Bronchial epithelial cell (primary cell): ENCODE results near the gene LRIF1. TPM values are rescaled to one million over a fixed set of nuclear protein-coding genes. Genes with fewer than 3 reads are reported as not detected.
A peak's percentile ranks its signal among the peaks of the same experiment; 100 is the strongest.
"Not testable (repeated sequence)": the region's sequence is repeated elsewhere in the genome, so short reads cannot be mapped to it uniquely, and the experiment has no call there.

Experiments
- DNase-seq: peaks from one replicate; pipeline ENCODE4 v3.0.0-alpha.2; 2010; ENCODE audit warnings: low read depth
- FAIRE-seq: peaks from 2 replicates; lab custom pipeline; 2011; peaks lifted over from hg19 to GRCh38; lab: Jason Lieb, UNC
- H3K27me3 ChIP-seq: 2 replicates; pipeline ENCODE4 v1.5.1; 2011; ENCODE audit warnings: low read length; ENCODE audit not compliant: control insufficient read depth, insufficient read depth
- H3K36me3 ChIP-seq: 2 replicates; pipeline ENCODE4 v1.5.1; 2011; ENCODE audit warnings: low read length; ENCODE audit not compliant: control insufficient read depth, insufficient read depth
- H3K4me3 ChIP-seq: 2 replicates; pipeline ENCODE4 v1.5.1; 2011; ENCODE audit warnings: mild to moderate bottlenecking, low read depth, low read length, control low read depth
- total RNA-seq: library from RNA; depleted of rRNA; stranded (reverse); fragments of >200 nt; gene quantifications from 2 replicates; pipeline ENCODE4 v1.2.1, GENCODE V29; 2014
- TF ChIP-seq, protein P1 (sequence below): IDR thresholded peaks from 2 replicates; pipeline ENCODE4 v1.5.1; 2011; ENCODE audit warnings: mild to moderate bottlenecking, moderate library complexity, low read length, control low read depth, inconsistent platforms; ENCODE audit not compliant: insufficient read depth, severe bottlenecking

LRIF1 gene, protein sequence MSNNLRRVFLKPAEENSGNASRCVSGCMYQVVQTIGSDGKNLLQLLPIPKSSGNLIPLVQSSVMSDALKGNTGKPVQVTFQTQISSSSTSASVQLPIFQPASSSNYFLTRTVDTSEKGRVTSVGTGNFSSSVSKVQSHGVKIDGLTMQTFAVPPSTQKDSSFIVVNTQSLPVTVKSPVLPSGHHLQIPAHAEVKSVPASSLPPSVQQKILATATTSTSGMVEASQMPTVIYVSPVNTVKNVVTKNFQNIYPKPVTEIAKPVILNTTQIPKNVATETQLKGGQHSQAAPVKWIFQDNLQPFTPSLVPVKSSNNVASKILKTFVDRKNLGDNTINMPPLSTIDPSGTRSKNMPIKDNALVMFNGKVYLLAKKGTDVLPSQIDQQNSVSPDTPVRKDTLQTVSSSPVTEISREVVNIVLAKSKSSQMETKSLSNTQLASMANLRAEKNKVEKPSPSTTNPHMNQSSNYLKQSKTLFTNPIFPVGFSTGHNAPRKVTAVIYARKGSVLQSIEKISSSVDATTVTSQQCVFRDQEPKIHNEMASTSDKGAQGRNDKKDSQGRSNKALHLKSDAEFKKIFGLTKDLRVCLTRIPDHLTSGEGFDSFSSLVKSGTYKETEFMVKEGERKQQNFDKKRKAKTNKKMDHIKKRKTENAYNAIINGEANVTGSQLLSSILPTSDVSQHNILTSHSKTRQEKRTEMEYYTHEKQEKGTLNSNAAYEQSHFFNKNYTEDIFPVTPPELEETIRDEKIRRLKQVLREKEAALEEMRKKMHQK
- total RNA-seq = 12.1 and 14.1 TPM in 2 replicates

GRCh38 chr1:110963691-110964454, at the start of gene LRIF1:
TSS of gene LRIF1 (minus strand) at chr1:110963922. CDS start at chr1:110963688, 234 bp downstream.
- H3K27me3 ChIP-seq = no peaks in the 10 kb centered on the region
- DNase-seq (peak; percentile 99), FAIRE-seq (peak; percentile 80)
- TF ChIP-seq, protein P1, sequence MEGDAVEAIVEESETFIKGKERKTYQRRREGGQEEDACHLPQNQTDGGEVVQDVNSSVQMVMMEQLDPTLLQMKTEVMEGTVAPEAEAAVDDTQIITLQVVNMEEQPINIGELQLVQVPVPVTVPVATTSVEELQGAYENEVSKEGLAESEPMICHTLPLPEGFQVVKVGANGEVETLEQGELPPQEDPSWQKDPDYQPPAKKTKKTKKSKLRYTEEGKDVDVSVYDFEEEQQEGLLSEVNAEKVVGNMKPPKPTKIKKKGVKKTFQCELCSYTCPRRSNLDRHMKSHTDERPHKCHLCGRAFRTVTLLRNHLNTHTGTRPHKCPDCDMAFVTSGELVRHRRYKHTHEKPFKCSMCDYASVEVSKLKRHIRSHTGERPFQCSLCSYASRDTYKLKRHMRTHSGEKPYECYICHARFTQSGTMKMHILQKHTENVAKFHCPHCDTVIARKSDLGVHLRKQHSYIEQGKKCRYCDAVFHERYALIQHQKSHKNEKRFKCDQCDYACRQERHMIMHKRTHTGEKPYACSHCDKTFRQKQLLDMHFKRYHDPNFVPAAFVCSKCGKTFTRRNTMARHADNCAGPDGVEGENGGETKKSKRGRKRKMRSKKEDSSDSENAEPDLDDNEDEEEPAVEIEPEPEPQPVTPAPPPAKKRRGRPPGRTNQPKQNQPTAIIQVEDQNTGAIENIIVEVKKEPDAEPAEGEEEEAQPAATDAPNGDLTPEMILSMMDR = peak; percentile 58
- H3K36me3 ChIP-seq = no peaks in the 10 kb centered on the region
- peak within 1 kb of the TSS; percentile 70 for H3K4me3 ChIP-seq

GRCh38 chr1:111008031-111008430, 44.3 kb upstream of the LRIF1 start:
- TF ChIP-seq, protein P1 = no peak
- Histone ChIP-seq H3K27me3 (no peaks in the 10 kb centered on the region), H3K36me3 (no peaks in the 10 kb centered on the region), H3K4me3 (no peak overlapping the region)
- no peak for FAIRE-seq
- no peak for DNase-seq

GRCh38 chr1:111006556-111006955, 42.8 kb upstream of the LRIF1 start:
- TF ChIP-seq, protein P1 = no peak
- FAIRE-seq (no peak), DNase-seq (no peak)
- H3K4me3 ChIP-seq = no peak overlapping the region
- no peaks in the 10 kb centered on the region for H3K36me3 ChIP-seq
- no peaks in the 10 kb centered on the region for H3K27me3 ChIP-seq

GRCh38 chr1:110999607-111000006, 35.9 kb upstream of the LRIF1 start:
- not testable (repeated sequence) for H3K36me3 ChIP-seq, H3K27me3 ChIP-seq, DNase-seq, H3K4me3 ChIP-seq, FAIRE-seq

DNA sequence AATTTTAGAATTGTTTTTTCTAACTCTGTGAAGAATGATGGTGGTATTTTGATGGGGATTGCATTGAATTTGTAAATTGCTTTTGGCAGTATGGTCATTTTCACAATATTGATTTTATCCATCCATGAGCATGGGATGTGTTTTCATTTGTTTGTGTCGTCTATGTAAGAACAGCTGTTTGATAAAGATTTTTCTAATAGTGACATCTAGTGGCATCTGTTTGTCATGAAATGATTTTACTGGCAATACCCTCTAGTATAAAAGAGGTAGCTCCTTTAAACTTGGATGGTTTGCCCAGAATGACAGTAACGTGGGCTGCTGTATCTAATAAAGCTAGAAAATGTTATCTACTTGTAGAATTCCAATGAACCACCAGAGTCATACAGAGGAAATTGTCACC, 28.6 kb upstream of the LRIF1 start:
- TF ChIP-seq, protein P1 = peak; percentile 19
- H3K4me3 ChIP-seq, H3K36me3 ChIP-seq, H3K27me3 ChIP-seq, FAIRE-seq: not testable (repeated sequence)
- peak; percentile 49 for DNase-seq

- H3K36me3 ChIP-seq, H3K4me3 ChIP-seq, DNase-seq, H3K27me3 ChIP-seq, FAIRE-seq: not testable (repeated sequence)
Observed at GRCh38 chr1:110991295-110991694, 27.6 kb upstream of the LRIF1 start.
